Peyer's patch (tissue), 4 donors: Measurements from ENCODE around the gene QRFP.

Experiments used
- POLR2A ChIP-seq, 2 donors: fragments of 450-650 bp; IDR thresholded peaks; one replicate each; pipeline ENCODE4 v1.5.1; 2017; ENCODE audit warnings: antibody characterized with exemption in 2 of 2, mild to moderate bottlenecking in 2 of 2, moderate library complexity in 2 of 2
- TF ChIP-seq, protein P1 (sequence below), 6 experiments: fragments of 450-650 bp in 4 of 6; fragments of 200-600 bp in 2 of 6; sonication (generic) in 1 of 6; IDR thresholded peaks; one replicate each; pipeline ENCODE4 v1.5.1; 2017 to 2019; ENCODE audit warnings: antibody characterized with exemption in 6 of 6, mild to moderate bottlenecking in 3 of 6, moderate library complexity in 1 of 6

DNA sequence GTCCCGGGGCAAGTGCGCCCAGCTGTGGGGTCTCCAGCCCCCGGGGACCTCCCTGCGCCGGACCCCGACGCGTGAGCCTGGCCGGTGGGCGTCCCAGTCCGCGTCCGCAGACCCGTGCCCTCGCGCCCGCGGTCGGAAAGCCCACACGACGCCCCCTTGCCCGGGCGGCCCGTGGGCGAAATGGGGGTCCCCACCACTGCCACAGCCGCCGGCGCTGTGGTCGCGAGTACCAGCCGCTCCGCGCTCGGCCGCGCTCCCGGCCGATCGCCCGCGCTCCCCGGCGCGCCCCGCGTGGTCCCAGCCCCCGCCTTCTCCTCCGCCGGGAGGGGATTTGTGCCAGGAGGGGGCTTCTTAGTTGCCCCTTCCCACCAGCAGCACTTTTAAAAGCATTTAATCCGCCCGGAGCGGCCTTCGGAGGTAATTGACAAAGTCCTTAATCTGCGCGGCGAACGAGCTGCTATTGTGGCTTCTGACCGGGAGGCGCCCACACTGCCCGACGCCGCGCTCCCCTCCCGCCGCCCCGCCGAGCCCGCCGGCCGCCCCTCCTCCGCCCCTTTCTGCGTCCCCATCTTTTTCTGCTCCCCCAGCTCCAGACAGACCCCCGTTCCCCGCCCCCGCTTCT, 42.9 kb upstream of the QRFP start:
- TF ChIP-seq, protein P1, sequence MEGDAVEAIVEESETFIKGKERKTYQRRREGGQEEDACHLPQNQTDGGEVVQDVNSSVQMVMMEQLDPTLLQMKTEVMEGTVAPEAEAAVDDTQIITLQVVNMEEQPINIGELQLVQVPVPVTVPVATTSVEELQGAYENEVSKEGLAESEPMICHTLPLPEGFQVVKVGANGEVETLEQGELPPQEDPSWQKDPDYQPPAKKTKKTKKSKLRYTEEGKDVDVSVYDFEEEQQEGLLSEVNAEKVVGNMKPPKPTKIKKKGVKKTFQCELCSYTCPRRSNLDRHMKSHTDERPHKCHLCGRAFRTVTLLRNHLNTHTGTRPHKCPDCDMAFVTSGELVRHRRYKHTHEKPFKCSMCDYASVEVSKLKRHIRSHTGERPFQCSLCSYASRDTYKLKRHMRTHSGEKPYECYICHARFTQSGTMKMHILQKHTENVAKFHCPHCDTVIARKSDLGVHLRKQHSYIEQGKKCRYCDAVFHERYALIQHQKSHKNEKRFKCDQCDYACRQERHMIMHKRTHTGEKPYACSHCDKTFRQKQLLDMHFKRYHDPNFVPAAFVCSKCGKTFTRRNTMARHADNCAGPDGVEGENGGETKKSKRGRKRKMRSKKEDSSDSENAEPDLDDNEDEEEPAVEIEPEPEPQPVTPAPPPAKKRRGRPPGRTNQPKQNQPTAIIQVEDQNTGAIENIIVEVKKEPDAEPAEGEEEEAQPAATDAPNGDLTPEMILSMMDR (IDR thresholded peaks at IDR 0.05), result no peak
- no peak for TF ChIP-seq POLR2A (IDR thresholded peaks at IDR 0.05)
